Measurements from ENCODE around the gene UBAC1.
"Not testable (repeated sequence)": the region's sequence is repeated elsewhere in the genome, so short reads cannot be mapped to it uniquely, and the experiment has no call there.

UBAC1 gene

DNA sequence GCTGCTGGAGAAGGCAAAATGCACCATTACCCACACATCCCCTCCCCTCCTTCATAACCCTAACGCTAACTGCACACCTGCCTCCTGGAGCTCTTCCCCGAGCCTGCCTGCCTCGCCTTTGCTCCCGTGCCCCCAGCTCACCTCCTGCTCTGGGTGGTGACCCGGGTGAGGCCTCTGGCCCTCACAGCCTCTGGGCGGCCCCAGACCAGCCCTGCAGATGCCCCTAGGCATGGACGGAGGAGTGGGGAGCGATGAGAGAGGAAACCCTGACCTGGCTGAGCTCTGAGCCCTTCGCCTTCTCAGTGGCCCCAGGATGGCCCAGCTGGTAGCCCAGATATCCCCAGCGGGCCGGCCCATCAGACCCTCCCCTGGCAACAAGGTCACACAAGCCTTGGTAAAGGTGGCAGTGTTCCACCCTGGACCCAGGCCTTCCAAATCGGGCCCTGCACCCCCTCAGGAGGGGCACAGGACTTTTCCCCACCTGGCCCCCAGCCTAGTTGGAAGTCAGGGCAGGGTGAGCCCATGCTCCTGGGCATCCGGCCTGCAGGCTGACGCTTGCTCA lies 39.3 kb downstream of the UBAC1 start:
- DNase-seq (ENCODE audit: low spot score), result peak; percentile 7

DNA sequence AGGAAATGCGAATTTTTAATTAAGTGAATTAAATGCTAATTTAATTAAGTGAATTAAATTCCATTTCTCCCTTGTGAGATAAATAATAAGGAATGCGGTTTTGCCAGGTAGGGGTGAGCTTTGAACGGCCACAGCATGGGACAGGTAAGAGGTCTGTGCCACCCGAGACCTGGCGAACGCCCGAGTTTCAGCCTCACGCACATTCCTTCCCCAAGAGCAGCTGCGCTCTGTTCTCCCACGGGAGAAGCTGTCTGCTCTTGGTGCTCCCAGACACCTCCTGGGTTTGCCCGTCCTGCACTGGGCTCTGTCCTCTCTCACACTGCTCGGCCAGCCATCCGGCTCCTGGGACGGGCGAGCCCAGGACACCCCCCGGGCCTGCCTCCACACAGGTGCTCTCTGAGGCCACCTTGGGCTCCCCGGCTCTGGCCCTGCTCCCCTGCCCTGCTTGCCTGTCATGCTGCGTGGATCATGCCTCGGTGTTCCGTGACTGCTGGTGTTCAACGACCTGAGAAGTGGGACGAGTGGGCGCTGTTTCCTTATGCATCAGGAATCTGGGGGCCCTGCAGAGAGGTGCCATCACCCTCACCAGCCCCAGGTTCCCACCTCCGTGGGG lies 40.1 kb downstream of the UBAC1 start:
- no peak for DNase-seq (ENCODE audit: low spot score)

DNA sequence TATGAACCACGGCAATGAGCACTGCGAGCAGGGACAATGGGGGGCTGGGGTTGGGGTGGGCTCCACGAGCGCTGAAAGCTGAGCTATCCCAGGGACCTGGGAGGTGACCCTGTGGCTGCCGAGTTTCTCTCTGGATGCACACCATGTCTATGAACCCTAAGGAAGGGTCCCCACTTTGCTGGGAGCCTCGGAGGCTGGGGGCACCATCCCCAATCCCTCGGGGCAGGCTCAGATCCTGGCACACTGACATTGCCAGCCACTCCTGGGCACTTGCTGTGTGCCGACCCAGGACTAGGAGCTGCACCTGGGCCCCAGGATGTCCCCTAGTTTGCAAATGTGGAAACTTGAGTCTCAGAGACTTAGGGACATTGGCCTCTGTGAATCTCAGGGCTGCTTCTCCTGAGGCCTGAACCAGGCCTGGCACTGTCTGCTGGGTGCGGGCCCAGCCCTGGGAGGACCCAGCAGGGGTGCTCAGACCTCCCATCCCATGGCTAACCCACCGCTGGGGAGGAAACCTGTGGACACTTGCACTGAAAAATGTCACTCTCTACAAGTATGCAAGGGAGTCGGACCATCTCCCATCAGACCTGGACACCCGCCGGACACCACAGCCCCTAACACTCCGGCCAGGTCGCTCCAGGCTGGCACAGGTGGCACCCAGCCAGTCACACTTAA lies 40.8 kb downstream of the UBAC1 start:
- no peak for DNase-seq (ENCODE audit: low spot score)

DNA sequence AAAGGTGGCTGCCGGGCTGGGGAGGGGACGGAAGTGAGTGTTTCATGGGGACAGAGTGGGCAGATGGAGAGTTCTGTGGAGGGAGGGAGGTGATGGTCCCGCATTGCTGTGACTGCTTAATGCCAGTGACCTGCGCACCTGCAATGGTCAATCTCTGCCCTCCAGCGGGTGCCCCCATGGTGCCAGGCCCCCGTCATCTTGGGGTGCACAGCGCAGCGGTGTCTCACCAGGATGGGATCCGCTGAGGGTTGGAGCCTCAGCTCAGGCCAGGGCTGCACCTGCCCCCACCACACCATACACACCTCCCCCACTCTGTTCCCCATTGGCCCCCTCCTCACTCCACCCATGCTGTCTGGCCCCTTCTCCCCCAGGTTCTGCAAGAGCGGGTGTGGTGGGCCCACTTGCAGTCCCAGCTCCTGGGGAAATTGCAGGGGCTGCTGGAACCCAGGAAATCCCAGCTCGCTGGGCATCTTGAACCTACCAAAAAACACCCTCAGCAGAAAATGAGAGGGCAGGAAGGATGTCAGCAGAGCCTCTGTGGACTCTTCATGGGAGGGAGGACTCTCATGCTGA lies 41.8 kb downstream of the UBAC1 start:
- no peak for DNase-seq (ENCODE audit: low spot score)

DNA sequence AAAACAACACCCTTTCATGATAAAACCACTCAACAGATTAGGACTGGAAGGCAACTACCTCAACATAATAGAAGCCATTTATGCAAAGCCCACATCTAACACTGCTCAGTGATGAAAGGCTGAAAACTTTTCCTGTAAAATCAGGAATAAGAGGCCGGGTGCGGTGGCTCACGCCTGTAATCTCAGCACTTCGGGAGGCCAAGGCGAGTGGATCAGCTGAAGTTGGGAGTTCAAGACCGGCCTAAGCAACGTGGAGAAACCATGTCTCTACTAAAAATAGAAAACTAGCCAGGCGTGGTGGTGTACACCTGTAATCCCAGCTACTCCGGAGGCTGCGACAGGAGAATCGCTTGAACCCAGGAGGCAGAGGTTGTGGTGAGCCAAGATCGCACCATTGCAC lies 44.9 kb downstream of the UBAC1 start:
- not testable (repeated sequence) for DNase-seq (ENCODE audit: low spot score)

DNA sequence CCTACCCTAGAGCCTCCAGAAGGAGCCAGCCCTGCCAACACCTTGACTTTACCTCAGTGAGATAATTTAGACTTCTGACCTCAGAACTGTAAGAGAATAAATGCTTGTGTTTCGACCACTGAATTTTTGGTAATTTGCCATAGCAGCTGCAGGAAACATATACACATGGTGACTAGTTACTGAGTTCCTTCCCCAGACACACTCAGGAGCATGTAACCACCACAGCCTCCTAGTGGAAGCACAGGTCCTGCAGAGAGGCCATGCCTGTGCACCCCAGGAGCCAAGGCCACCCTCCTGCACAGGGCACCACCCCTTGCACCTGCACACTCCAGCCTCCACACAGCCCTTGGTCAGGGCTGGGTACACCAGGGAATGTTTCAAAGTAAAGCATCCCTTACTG lies 46.3 kb downstream of the UBAC1 start:
- DNase-seq (ENCODE audit: low spot score), result peak; percentile 74

DNA sequence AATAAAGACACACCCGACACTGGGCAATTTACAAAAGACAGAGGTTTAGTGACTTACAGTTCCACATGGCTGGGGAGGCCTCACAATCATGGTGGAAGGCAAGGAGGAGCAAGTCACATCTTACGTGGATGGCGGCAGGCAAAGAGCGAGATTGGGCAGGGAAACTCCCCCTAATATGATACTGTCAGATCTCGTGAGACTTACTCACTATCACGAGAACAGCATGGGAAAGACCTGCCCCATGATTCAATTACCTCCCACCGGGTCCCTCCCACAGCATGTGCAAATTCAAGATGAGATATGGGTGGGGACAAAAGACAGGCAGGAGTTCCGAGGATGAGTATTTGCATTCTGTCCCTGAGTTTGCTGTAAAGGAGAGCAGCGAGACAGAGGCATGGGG lies 49.9 kb downstream of the UBAC1 start:
- DNase-seq (ENCODE audit: low spot score), result not testable (repeated sequence)

DNA sequence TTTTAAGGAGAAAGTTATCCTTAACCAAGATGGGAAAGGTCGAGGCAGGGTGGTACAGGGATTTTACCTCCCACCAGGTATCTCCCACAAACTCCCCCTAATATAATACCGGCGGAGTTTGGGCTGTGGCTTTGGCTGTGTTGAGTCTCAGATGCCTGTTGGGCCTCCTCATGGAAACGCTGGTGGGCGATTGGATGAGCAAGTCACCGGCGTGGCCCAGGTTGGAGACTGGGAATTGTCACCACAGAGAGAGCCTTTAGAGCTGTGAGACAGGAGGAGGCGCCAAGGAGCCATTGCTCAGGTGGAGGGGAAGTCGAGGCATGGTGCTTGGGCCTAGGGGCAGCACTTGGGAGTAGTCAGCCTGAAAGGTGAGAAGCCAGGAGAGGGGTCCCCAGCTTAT lies 50.4 kb downstream of the UBAC1 start:
- DNase-seq (ENCODE audit: low spot score), result no peak

DNA sequence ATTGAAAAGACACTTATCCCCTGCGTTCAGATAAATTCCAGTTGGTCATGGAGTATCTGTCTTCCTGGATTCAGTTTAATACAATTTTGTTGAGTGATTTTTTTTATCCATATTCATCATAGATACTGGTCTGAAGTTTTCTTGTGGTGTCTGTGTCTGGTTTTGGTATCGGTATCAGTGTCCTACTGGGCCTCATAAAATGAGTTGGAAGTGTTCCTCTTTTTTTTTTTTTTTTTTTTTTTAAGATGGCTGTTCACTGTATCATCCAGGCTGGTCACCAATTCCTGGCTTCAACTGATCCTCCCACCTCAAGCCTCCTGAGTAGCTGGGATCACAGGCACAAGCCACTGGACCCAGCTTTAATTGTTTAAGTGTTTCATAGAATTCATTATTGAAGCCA lies 51.0 kb downstream of the UBAC1 start:
- no peak for DNase-seq (ENCODE audit: low spot score)

DNA sequence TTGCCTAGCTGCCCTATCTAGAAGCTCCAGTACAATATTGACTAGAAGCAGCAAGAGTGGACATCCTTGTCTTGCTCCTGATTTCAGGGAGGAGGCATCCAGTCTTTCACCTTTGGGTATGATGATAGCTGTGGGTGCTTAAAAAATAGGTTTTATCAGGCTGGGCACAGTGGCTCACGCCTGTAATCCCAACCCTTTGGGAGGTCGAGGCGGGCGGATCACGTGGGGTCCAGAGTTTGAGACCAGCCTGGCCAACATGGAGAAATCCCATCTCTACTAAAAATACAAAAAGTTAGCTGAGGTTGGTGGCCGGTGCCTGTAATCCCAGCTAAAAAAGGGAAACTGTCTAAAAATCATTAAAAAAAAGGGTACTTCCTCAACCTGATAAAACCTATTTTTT lies 51.8 kb downstream of the UBAC1 start:
- no peak for DNase-seq (ENCODE audit: low spot score)

DNA sequence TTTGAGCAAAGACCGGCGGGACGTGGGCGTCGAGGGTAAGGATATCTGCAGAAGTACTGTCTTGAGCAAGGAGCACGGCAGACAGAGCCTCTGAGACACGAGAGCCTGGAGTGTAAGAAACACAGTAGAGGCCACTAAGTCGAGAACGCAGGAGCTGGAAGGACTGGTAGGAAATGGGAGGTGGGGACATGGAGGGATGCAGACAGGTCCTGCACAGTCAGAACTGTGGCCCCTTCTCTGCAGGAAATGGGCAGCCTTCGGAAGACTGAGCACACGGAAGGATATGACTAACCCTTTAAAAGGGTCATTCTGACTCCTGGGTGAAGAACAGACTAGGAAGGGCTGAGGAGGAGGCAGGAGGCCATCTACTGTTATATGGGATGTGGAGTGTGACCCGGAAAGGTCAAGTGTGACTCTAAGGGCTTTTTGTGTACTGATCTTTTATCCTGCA lies 52.4 kb downstream of the UBAC1 start:
- DNase-seq (ENCODE audit: low spot score), result no peak

DNA sequence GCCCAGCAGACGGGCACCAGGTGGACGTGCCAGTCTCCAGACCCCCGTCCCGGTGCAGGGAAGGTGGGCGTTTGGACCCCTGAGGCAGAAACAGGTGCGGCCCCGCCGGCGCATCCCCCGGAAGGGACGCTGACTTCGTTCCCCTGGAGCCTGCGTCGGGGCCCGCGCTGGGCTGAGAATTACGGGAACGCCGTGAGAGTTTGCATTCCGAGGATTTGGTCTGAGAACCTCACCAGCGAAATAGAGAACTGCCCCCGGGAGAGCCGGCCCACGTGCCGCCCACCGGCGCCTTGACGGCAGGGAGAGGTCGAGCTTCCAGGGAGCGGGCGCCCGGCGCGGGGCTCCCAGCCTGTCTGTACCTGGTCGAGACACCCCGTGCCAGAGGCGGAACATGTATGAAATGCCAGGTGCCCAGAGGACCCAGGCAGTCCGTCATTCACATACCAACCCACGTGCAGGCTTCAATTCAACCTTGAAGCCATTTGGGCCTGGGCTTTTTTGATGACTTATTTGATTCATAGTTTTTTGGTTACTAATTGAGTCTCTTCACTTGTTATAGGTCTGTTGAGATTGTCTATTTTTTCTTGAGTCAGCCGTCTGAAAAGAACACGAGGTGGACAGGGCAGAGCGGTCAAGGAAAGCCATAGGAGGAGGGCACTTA lies 53.0 kb downstream of the UBAC1 start:
- peak; percentile 28 for DNase-seq (ENCODE audit: low spot score)

DNA sequence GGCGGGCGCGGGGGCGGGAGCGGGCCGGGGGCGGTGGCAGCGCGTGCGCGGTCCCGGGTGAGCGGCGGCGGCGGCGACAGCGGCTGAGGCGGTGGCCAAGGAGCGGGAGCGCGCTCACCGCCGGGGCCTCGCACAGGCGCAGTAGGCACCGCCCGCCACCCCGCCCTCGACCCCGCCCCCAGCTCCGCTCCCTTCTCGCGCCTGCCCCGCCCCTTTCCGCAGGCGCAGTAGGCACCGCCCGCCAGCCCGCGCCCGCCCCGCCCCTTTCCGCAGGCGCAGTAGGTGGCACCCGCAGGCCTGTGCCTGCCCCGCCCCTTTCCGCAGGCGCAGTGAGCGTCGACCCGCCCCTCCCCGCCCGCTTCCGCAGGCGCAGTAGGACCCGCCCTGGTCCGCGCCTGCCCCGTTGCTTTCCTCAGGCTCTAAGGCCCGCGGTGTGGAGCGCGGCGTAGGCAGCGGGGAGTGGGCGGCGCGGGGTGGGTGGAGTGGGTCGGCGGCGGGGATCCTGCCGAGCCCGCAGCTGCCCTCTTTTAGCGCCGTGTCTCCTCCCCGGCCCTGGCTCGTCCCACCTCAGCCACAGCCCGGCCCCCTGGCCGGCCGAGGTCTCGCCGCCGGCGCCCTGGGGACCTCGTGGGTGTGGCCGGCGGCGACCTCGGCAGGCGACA lies 53.6 kb downstream of the UBAC1 start, which contains the start of gene CAMSAP1:
CAMSAP1 (minus strand) TSS at position 116 of the 662 bp plus-strand sequence. CDS start 387 bp downstream, outside the sequence.
- peak; percentile 99 for DNase-seq (ENCODE audit: low spot score)

DNA sequence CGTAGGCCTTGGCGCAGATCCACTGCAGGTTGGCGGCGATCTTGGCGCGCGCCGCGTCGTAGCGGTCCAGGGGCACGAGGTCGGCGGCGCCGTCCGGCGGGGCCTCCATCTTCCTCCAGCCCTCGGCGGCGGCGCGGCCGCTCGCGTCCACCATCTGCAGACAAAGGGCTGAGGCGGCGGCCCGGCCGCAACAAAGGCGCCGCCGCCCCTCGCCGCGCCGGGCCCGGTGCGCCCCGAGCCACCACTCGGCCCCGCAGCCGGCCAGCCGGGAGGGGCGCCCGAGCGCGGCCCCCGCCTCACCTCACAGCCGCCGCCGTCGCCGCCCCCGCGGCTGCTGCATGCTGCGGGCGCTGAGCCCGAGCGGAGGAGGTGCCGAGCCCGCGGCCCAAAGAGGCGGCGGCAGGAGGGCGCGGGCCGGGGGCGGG lies 54.2 kb downstream of the UBAC1 start:
- DNase-seq (ENCODE audit: low spot score), result peak; percentile 61

DNA sequence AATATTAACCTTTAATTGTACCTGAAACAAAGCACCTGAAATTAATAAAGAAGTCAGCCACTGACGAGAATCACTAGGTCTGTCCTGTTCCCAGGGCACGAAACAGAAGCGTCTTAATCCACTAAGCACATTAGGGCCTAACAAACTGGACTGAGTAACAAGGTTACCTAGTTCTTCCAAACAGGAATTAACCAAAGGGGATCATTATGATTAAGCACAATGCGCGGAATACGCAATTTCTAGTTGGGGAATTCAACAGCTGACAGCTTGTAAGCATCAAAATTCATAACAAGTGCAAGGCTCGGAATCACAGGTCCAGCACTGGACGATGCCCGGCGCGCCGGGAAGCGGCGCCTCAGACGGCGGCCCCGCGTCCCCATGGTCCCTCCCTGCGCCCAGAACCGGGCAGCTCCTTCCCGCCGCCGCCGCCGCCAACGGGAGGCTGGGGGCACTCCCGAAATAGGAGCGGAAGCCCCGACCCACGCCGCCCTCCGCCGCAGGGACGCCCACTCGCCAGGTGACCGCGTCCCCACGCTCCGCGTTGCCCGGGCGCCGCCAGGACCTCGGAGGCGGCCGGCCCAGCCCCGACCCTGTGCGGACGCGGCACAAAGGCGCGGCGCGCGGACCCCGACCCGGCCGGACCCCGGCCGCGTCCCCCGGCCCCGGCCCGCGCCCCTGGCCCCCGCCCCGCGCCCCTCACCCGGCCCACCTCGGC lies 54.7 kb downstream of the UBAC1 start:
- no peak for DNase-seq (ENCODE audit: low spot score)

DNA sequence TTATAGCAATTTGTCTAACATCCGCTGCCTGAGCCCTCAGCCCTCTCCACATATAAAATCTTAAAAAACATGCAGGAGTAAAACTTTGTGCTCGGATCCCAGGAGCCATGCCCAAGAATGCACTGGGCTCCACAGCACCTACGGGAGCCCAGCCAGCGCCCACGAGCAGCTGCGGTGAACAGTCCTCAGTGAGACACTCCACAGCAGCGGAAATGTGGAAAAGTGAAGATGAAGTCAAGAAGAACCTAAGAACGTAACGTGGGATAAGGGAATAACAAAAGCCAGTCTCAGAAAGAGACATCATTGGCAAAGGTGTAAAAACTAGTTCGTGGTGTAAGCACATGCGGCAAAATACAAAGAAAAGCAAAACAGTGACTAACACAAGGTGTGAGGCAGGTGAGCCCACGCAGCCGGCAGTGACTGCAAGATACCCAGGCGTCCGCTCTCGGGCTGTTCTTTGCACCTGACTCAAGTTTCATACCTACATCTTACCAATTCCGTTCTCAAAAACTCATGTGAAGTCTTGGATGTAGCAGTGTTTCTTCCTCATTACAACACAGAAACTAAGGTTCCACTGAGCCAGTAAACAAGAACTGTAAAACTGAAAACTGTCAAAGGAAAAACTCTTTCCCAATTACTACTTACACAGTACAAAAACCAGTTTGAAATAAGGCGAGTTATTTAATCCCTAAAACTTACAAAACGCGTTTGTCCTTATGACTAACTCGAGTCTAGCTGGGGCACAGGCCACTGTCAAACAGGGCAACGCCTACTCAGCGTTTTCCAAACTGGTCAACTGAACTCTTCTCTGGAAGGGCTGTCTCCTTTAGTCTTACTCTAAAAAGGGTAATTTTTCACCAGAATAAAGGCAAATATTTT lies 55.6 kb downstream of the UBAC1 start:
- no peak for DNase-seq (ENCODE audit: low spot score)

DNA sequence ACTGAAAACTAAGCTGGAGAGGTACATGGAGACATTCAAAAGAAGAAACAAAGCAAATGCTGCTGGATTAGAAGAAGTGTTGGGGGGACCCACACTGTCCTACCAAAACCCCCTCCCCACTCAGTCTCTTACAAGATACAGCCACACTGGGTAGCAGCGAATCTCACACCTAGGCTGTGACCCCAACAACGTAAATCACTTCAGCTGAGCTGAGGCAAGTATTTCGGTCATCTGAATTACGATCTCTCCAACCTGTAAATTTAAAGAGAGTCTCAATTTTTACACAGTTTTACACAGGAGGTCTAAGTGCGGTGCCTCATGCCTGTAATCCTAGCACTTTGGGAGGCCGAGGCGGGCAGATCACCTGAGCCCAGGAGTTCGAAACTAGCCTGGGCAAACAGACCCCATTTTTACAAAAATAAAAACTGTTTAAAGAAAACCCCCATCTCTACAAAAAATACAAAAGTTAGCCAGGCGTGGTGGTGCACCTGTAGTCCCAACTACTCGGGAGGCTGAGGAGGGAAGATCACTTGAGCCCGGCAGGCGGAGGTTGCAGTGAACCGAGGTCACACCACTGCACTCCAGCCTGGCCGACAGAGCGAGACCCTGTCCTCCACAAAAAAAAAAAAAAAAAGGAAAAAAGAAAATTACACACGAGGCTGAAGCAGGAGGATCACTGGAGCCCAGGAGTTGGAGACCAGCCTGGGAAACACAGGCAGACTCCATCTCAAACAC lies 57.2 kb downstream of the UBAC1 start:
- no peak for DNase-seq (ENCODE audit: low spot score)

DNA sequence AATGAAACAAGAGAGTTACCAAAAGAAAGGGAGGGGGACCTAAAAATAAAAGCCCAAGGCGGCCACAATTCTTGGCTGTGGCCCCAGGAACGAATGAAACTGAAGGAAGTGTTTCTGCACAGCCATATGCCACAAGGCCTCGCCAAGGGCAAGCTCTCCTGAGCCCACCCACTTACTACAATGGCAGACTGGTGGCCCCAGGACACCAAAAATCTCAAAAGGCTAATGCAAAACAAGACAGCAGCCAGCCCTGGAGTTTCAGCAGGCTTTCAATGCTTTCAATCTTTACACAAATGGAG lies 57.9 kb downstream of the UBAC1 start:
- DNase-seq (ENCODE audit: low spot score), result no peak

DNA sequence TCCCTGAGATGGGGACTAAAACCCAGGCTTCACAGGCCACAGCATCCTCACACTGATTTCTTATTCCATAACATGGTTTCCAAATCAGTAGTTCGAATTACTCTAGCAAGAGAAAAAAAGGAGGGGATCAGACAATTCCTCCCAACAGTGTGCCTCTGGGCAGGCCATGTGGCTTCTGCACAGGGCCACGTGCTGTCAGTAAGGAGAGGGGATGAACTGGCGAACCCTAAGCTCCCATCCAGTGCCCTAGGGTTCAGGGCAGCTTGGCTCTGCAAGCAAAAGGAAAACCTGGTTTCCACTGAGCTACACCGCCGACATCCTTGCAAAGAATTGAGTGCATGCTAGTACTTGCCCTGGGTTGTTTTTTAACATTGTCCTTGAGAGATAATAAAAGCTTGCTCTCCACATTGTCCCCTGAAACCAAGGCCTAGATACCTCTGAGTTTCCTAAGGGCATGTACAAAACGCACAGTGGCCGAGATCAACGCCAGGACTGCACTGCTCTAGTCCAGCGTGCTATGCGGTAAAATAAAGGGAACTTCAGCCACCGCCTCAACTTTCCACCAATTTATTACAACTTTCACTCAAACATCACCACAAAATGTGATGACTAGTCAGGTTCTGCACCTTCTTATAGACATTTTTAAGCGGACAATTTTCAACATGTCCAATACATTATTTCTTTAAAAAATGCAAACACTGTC lies 58.4 kb downstream of the UBAC1 start:
- no peak for DNase-seq (ENCODE audit: low spot score)

All from AG08396 (cell line).